Stimulated activated CD8-positive, alpha-beta memory T cell treated with anti-CD3 and anti-CD28 coated beads, Interleukin-4, amount 100 ng/mL, for 24 hours (primary cell): ENCODE data around the gene GPR153.

Experiments
- DNase-seq: peaks from one replicate; pipeline ENCODE4 v3.0.0-alpha.2; 2020; ENCODE audit warnings: low read depth

GPR153 gene

DNA sequence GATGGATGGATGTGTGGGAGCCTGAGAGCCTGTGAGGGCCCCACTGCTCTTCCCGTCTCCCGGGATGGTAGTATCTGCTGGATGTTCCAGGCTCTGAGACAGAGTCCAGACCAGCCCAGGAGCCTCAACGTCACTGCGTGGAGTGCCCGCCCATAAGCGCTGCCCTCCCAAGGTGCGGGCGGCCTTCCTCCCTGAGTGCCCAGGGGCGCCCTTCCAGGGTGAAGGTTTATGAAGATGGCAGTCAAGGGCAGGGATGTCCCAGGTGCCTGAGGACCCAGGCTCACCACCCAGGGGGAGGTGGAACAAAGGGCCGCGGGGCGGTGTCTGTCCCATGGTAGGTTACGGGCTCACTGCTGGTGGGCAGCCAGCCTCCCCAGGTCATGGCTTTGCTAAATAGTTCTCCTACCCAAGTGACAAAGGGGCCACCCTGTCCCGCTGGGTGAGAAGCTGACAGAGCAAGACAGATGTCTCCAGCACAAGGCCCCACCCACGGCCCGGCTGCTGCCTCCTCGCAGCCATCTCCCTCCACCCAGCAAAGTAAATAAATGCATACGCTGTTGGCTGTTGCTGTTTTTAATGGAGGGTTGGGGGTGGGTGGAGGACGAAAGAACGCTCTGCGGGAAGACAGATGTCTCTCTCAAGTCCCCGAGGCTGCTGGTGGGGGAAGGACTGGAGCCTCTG, 9.0 kb upstream of the GPR153 start:
- DNase-seq: no peak

DNA sequence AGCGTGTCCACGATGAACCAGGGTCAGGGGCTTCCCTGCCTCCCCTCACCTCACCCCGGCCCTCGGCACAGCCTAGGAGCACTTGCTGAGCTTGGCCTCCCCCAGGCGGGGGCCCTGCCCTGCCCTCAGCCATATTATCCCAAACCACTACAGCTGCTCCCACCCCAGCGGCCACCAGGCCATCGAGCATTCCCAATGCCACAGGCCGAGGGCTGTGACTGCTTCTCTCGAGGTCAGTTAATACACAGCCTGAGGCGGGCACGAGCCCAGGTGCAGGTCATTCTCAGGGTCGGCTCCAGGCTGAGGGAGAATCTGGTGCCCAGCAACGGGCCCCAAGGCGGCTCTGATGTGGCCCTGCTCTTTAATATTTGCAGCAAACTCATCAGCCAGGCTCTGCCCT, 8.4 kb upstream of the GPR153 start:
- DNase-seq: no peak

DNA sequence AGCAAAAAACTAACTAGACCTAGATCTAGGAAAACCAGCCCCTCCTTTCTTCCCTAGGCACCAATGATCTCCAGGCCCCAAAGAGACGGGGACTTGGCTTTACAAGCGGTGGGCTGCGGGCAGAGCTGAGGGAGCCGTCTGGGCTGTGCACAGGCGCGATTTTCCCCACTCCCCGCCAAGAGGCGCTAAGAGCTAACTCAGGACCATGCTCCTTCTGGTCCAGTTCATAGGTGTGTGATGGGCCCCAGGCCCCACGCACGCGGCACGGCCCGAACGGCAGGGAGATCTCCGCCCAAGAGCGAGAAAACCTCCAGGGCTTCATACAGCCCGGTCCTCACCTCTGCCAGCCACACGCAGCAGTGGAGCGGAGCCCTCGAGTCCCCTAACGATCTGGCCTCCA, 7.5 kb upstream of the GPR153 start:
- DNase-seq: no peak

DNA sequence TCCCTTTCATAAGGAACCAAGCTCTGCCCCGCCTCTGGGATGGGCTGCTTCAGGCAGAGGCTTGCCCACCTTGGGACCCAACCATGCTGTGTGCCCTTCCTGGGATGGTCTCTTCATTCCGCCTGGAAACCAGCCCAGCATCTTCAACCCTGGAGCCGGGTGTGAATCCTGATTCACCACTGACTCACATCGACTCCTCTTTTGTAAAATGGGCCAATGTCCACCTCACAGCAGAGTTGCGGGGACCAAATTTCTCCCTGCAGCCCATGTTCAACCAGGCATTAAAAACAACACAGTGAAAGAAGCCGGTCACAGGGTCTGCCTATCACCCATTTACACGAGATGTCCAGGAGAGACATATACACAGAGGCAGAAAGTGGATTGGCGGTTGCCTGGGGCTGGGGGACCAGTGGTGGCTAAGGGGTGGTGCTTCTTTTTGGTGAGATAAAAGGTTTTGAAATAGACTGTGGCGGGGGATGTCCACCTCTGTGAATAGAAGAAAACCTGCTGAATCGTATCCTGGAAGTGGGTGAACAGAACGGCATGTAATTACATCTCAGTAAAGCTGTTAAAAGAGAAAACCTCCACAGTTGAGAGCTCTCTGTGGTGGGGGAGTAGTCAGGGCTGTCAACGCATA, 6.9 kb upstream of the GPR153 start:
- no peak for DNase-seq

DNA sequence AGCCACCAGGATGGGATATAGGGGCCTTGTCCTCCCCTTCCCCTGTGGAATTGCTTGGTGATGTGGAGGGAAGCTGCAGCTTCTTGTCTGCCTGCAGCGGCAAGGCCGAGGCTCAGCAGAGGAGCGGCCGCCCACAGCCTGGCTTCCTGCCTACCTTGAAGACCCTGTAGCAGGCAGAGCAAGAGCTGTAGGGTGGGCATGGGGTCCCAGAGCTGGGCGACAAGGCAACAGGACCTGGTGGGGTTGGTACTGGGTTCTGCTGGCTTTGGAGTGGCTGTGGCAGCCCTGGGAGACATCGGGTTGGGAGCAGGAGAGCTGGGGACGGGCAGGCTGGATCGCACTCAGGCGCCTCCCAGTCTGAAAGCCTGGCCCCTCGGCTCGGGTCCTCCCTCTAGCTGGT, 5.7 kb upstream of the GPR153 start:
- no peak for DNase-seq

DNA sequence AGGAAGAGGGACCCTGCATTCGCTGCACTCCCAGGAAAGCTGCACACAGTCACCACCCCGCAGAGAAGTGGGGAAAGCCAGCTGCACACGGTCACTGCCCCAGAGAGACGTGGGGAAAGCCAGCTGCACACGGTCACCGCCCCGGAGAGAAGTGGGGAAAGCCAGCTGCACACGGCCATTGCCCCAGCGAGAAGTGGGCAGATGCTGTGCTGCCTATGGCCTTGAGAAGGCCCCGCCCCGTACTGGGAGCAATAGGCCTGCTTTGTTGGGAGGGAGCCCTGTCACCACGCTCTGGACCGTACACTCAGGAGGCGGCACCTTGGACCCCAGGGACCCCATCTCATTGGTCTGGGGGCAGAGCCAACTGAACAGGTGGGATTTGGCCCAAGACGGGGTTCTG, 4.3 kb upstream of the GPR153 start:
- DNase-seq: no peak

DNA sequence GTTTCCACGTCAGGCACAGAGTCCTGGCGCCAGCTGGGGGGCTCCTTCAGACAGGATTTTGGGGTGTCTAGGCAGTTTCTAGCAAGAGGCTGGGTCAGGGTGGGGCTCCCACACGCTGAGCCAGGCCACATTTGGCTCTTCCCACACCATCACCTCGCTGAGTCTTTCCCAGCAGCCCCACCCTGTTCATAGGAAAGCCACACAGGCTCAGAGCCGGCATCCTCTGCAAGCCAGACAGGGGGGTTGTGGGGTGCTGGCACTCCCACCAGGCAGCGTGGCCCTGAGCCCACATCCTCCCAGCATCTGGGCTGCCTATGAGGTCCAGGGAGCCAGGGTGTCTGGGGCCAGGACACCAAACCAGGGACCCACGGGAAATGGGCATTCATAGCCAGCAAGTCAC, 2.8 kb upstream of the GPR153 start:
- no peak for DNase-seq

DNA sequence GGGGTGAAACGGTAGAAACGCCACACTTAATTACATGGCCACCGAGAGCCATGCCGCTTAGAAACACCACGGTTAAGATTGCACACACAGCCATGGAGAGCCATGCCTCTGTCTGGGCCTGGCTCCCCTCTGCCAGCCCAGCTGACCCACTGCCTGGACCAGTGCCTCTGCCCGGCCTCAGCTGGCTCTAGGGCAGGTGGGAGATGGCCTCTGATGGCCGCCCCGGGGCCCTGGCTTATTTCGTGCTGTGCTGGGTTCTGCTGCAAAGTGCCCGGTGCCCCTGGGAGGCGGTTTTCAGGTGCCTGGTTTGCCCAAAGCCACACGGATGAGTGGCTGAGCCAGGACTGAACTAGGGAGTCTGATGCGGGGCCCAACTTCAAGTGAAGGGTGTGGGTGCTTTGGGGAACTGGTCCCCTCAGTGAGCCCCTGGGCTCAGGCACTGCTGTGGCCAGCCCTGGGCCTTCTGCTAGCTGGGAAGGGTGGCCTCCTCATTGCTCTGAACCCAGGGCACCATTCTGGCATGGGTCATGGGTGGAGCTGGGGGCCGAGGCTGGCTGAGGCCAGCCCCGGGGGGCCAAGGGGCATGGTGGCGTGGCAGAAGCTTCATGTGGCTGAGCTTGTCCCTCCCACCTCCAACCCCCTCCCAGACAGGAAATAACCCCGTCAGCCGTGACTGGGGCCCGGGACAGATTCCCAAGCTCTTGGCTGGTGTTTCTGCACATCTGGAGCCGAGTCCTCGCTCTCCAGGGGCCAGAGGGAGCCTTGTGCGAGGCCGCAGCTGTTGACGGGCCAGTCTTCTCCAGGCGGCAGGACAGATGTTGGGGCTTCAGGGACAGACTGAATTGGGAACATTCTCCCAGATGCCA, 1.9 kb upstream of the GPR153 start:
- no peak for DNase-seq

DNA sequence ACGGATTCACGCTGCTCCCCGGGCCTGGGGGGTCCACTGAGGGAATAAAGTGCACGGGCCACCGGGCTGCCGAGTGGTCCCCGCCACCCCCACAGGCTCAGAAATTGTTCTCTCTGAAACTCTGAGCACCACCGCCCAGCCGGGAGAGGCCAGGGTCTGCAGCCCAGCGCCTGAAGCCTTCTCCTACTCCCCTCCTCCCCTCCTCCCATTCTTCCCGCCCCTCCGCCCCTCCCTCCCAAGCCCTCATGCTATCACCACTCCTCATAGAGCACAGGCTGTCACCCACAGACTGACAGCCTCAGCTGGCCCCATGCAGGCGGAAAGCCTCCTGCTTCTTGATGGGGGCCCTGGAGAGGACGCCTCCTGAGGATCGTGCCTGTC, 707 bp upstream of the GPR153 start:
- no peak for DNase-seq

DNA sequence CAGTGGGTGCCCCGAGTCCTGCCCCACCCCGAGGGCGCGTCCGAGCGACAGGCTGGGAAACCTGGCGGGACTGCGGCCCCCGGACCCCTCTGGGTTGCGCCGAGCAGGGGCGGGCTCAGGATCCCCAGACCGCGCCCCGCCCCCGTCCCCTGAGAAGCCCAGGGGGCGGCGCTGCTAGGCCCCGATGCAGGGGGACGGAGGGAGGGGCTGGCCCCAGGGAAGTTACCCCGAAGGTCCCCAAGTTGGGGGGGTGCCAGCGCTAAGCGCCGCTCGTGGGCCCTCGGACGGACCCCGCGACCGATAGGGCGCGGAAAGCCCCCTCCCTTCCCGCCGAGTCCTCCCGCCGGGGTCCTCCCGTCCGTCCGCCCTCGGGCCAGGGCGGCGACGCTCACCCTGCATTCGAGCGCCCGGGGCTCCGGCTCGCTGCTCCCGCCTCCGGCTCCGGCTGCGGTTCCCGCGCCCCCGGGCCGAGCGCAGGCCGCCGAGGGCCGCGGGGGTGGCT, 414 bp downstream of the GPR153 start:
- no peak for DNase-seq

DNA sequence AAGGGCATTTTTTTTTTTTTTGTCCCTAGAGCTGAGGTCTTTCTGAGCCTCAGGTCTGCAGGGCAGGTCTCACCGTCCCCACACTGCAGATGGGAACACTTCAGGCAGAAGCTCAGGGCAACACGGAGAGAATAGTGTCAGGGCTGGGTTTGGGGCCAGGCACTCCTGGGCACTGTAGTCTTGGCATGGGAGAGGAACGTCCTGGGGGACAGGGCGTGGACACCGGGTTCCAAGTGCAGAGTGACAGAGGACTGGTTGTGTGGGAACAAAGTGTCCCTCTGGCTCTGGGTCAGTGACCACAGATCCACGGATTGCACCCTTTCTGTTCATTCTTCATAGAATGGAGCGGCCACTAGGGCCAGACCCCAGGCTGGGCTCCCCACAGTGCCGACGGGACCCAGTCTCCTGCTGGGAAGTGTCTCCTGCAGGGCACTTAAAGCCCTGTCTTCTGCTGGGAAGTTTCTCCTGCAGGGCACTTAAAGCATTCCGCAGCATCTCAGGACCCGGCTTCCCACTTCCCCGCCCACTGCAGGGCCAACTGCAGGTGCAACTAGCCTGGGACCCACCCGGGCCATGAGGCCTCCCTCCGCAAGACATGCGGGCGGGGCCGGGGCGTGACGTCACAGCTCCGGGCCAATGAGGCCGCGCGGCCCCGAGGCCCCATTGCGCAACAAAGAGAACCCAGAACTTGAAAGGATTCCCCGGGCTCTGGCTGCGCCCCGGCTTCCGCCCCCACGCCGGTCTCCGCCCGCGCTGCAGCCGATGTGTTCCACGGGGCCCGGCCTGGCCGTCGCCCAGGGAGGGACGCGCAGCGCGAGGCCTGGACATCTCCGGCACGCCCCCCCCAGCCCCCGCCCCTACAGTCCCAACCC, 1.2 kb downstream of the GPR153 start:
- DNase-seq: peak; percentile 70

DNA sequence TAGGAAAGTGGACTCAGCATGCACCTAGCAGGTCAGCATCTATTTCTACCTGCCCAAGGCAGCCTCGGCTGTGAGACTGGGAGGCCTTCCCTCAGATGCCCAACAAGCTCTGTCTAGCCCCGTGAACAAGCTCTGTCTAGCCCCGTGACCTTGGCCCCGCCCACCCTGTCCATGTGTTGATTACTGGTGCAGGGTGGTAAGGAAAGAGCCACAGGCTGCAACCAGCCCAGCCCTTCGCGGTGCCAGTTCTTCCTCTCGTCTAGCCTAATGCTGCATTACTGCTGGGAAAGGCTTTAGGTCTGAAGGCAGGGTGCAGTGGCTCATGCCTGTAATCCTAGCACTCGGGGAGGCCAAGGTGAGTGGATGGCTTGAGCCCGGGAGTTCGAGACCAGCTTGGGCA, 2.2 kb downstream of the GPR153 start:
- DNase-seq: no peak

DNA sequence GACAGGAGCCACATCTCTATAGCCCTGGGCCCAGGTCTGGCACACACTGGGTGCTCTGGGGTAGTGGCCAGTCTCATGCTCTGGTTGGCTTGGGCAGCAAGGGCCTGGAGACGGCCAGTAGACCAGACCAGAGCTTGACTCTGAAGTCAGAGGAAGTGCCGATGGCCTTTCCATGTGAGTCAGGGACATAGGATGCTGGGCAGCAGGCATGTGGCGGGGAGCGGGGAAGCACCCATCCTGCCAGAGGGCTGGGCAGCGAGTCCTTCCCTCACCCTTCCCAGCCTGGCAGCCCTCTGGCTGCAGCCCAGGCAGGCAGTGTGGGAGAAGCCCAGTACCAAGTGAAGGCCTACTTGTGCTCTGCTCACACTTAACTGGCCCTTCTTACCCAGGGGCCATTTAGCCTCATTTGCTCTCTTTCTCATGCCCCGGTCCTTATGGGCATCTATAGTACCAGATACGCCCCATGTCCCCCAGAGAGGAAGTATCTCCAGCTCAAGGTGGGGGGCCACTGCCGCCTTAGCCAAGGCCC, 3.3 kb downstream of the GPR153 start:
- DNase-seq: no peak

DNA sequence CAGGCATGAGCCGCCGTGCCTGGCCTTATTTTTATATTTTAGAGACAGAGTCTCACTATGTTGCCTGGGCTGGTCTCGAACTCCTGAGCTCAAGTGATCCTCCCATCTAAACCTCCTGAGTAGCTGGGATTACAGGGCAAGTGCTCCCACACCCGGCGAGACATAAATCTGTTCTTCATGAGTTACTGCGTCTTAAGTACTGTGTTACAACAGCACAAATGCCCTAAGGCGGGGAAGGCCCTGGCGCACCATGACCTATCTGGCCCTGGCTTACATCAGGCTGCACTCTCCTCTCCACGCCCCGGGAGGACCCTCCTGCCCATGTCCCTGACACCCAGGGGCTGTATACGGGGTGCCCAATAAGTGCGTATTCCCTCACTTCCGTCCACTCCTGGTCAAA, 4.3 kb downstream of the GPR153 start:
- DNase-seq: no peak

DNA sequence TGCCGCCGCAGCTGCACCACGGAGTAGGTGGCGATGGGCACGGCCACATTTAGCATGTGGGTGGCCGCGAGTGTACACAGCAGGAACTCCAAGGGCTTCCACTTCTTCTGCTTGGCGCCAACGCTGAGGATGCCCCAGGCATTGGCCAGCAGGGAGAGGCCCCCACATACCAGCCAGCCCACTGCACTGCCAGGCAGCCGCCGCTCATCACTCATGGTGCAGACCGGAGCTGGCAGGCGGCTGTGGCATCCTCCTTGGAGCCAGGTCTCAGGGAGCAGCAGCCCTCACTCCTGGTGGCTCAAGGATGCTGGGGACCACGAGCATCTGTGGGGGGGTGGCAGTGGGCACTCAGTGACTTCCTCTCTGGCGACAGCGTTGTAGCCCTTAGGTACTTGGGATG, 6.2 kb downstream of the GPR153 start:
- DNase-seq: no peak

DNA sequence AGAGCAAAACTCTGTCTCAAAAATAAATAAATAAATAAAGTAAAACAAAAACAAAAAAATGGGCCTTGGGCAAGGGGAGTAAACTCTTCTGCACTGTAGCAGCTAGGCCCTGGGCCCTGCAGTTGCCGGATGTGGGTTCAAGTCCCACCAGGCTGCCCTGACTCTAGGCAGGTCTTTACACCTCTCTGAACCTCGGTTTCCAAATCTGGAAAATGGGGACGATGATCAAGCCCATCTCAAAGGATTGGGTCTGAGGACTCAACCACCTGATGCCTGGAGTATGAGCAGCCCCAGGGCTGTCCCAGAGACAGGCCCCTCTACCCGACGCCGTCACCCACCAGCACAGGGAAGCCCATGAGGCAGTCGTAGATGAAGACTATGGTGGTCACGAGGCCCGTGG, 7.5 kb downstream of the GPR153 start:
- no peak for DNase-seq

DNA sequence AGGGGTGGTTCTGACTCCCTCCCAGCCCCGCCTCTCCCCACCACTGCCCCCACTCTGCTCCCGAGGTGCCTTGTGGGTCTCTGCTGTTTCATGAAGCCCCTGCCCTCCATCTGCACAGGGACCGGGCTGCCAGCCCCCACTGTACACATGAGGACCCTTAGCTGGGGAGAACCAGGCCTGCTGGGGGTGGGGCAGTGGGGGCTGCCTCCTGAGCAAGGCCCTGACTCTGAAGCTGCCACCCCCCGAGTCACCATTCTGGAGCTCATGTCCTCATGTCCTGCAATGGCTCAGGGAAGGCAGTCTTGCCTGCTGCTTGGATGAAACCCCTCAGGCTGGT, 8.6 kb downstream of the GPR153 start:
- no peak for DNase-seq

DNA sequence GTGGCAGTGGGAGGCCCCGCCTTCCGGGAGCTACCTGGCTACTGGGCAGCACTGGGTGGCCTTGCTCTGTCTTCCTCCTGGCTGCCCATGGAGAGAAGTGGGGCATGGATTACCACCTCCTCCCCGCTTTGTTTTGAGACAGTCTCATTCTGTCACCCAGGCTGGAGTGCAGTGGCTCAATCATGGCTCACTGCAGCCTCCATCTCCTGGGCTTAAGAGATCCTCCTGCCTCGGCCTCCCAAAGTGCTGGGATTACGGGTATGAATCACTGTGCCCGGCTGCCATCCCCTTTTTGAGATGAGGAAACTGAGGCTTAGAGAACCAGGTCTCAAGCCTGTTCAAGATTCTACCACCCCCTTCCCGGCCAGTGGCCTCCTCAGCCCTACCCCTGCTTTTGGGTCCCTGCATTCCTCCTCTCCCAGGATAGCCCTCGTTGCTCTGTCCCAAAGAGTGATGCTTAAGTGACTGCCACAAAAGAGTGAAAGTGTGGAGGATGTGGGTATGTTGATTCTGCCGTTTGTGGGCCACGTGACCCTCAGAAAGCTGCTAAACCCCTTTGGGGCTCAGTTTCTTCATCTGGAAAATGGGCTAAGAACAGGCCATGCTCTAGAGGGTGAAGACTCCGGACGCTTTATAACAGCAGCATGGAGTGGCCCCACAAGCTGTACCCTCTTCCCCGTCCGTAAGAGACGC, 9.1 kb downstream of the GPR153 start:
- no peak for DNase-seq

DNA sequence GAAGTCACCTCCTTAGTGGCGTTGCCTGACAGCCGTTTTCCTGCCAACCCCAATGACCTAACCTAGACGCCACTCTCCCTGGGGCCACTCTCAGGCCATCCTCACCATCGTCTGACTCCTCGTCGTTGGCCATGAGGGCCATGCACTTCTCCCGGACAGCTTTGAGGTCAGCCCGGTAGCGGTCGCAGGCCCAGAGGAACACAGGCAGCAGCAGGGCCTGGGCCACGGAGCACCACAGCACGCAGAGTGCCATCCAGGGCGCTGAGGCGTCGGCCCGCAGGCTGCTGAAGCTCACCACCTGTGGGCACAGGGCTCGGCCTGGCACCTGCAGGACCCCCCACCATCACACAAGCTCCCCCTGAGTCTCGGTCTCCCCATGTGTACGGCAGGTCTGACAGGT, 9.7 kb downstream of the GPR153 start:
- no peak for DNase-seq

DNA sequence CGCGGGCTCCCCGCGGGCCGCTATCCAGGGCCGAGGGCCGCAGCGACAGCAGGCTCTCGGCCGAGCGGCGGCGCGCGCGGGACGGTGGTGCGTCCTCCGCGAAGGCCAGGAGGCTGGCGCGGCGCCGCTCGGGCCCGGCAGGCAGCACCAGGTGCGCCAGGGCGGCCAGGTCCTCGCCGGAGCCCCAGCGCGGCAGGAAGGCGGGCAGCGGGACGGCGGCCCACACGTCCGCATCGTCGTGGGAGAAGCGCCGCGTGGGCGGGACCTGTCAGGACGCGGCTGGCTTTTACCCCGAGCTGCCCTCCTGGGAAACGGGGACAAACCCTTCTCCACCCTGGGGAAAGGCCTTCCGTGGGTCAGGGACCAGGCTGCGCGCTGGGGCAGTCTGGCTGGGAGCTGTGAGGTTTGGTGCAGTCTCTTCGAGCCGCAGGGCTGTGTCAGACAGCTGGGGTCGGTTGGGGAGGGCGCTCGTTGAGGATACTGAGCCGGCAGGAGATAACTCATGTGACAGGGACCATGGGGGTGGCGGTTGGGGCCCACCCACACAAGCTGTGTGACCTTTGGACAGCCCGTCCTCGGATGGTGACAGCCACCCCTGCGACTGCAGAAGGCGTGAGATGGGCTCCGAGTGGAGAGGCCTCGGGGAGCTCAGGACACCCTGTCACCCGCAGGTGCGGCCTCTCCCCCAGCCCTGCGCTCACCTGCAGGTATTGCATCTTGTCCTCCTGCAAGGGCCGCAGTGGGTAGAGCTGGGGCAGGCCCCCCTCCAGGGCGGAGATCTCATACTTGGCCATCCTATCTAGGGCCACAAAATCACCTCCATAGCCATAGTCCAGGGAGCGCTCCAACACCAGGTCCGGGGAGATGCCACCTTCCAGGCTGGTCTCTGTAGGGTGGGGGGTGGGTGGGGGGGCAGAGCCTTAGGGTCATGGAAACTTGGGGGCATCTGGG, 10.9 kb downstream of the GPR153 start:
- DNase-seq: no peak
